Lower lobe of right lung (tissue), 2 donors: Measurements from ENCODE around the gene KCNN3. TPM values are rescaled to one million over a fixed set of nuclear protein-coding genes. Genes with fewer than 3 reads are reported as not detected.

ENCODE experiments used
- ATAC-seq, 2 donors: fragments of 200-7000 bp; cut with Tn5 transposase; one replicate each; pipeline ENCODE4 v1.9.1; 2020 to 2022; ENCODE audit warnings: mild to moderate bottlenecking in 2 of 2, moderate library complexity in 2 of 2
- DNase-seq: peaks from one replicate; pipeline ENCODE4 v3.0.0-alpha.2; 2020
- H3K27ac ChIP-seq: fragments of 200-600 bp; one replicate; pipeline ENCODE4 v1.8.0; 2022
- H3K27me3 ChIP-seq: fragments of 200-600 bp; one replicate; pipeline ENCODE4 v1.8.0; 2022; ENCODE audit warnings: low read depth
- H3K36me3 ChIP-seq: fragments of 200-600 bp; one replicate; pipeline ENCODE4 v1.8.0; 2022; ENCODE audit warnings: mild to moderate bottlenecking
- H3K4me1 ChIP-seq: fragments of 200-600 bp; one replicate; pipeline ENCODE4 v1.8.0; 2022
- H3K4me3 ChIP-seq: fragments of 200-600 bp; one replicate; pipeline ENCODE4 v1.8.0; 2022; ENCODE audit warnings: mild to moderate bottlenecking
- H3K9me3 ChIP-seq: fragments of 200-600 bp; one replicate; pipeline ENCODE4 v1.8.0; 2022
- CTCF ChIP-seq: fragments of 200-600 bp; IDR thresholded peaks from one replicate; pipeline ENCODE4 v1.8.0; 2022; ENCODE audit warnings: antibody characterized with exemption, mild to moderate bottlenecking
- intact Hi-C: fragments of 100-400 bp; cut with DNase I; formaldehyde crosslinking; loops from one replicate; pipeline ENCODE4 v1.11.0; 2022
- total RNA-seq: library from RNA; stranded (reverse); fragmentation: NEBNext Ultra II Directional; extraction: Animal tissue kit (Norgen Biotek cat#: 25700); gene quantifications from one replicate; pipeline ENCODE4 v1.2.1, GENCODE V29; 2021
- donor health status: DM: no; HTN: yes; CAD: no; lungs with severe emphysema.

Gene KCNN3
- total RNA-seq, 1 donor from 2014 or later = 4.4 TPM

DNA sequence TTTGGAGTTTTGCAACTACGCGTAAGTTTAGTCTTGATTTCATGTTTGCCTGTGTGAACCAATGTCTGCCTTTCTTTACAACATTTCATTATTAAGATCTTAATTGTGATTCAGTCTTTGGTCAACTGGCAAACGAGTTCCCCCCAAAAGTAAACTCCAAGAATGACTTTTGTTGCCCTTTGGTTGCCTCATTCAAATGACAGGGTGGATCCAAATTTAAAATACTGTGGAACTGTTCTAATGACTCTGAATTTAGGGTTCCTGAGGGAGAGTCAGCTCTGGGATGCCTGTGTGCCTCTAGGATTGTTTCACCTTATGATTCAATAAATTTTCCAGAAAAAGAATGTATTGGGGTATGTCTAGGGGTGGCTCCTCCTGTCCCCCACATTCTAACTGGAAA, 105.3 kb downstream of the KCNN3 start:
- H3K4me3 ChIP-seq = no peak overlapping the region
- H3K27ac ChIP-seq = no peak overlapping the region
- H3K4me1 ChIP-seq = peaks cover 12% of the 10 kb centered on the region
- no peak for TF ChIP-seq CTCF
- H3K27me3 ChIP-seq = peaks cover 31% of the 10 kb centered on the region
- intact Hi-C loops = no loop called here
- no peaks in the 10 kb centered on the region for H3K36me3 ChIP-seq
- DNase-seq (no peak), ATAC-seq (no peak)
- H3K9me3 ChIP-seq = no peaks in the 10 kb centered on the region

GRCh38 chr1:154764181-154764580, 105.9 kb downstream of the KCNN3 start:
- no peak for DNase-seq
- ATAC-seq = no peak
- peaks cover 31% of the 10 kb centered on the region for H3K27me3 ChIP-seq
- no peaks in the 10 kb centered on the region for H3K36me3 ChIP-seq
- no peak for TF ChIP-seq CTCF
- no peak overlapping the region for H3K4me3 ChIP-seq
- peaks cover 18% of the 10 kb centered on the region for H3K4me1 ChIP-seq
- no peaks in the 10 kb centered on the region for H3K9me3 ChIP-seq
- intact Hi-C loops = no loop called here
- H3K27ac ChIP-seq = no peak overlapping the region

DNA sequence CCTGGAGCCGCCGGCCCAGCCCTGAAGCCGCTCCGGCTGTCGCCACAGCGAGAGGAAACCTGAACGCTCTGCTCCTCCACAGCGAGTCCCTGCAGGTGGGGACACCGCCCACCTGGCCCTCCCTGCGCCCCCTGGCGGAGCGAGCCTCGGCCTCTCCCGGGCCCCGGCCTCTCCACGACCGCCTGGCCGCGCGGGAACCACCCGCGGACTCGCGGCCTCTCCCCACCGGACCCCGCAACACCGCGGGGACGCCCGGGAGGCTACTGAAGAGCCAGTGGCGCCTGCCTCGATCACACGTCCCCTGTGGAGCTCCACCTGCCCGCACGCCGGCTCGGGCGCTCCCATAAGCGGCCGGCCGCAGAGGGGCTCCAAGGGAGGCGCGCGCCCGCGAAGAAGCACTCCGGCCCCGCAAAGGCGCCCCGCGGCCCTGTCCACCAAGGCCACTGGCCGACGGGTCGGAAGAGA, 109.6 kb downstream of the KCNN3 start:
- Histone ChIP-seq H3K9me3 (no peaks in the 10 kb centered on the region), H3K27ac (no peak overlapping the region), H3K36me3 (no peaks in the 10 kb centered on the region), H3K27me3 (peaks cover 31% of the 10 kb centered on the region), H3K4me1 (peaks cover 19% of the 10 kb centered on the region), H3K4me3 (peak overlapping the region; percentile 53)
- intact Hi-C loops = no loop called here
- DNase-seq (peak; percentile 85), ATAC-seq (peak; percentile 96 to 97)
- TF ChIP-seq CTCF = peak; percentile 83

DNA sequence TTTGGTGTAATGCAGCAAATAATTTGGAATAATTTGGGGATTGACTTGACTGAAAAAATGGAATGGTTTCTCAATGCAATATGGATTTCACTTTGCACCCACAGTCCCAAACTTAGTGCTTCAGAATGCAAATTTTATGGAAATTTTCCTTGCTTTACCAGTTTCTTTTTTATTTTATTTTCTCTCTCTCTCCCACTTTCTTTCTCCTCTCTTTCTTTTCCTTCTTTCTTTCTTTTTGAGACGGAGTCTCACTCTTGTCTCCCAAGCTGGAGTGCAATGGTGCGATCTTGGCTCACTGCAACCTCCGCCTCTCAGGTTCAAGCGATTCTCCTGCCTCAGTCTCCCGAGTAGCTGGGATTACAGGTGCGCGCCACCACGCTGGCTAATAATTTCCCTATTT, 110.3 kb downstream of the KCNN3 start:
- no peak for TF ChIP-seq CTCF

GRCh38 chr1:154759196-154759595, 110.9 kb downstream of the KCNN3 start:
- Histone ChIP-seq H3K4me3 (no peak overlapping the region), H3K36me3 (no peaks in the 10 kb centered on the region), H3K27ac (no peak overlapping the region), H3K27me3 (peaks cover 29% of the 10 kb centered on the region), H3K4me1 (peaks cover 19% of the 10 kb centered on the region), H3K9me3 (no peaks in the 10 kb centered on the region)
- intact Hi-C loops = no loop called here
- ATAC-seq = no peak
- DNase-seq = no peak
- no peak for TF ChIP-seq CTCF

More for the DNA sequence above, 110.3 kb downstream of the KCNN3 start:
- DNase-seq = no peak
- intact Hi-C loops = no loop called here
- peaks cover 31% of the 10 kb centered on the region for H3K27me3 ChIP-seq
- H3K4me3 ChIP-seq = no peak overlapping the region
- H3K9me3 ChIP-seq = no peaks in the 10 kb centered on the region
- ATAC-seq = no peak
- no peak overlapping the region for H3K27ac ChIP-seq
- no peaks in the 10 kb centered on the region for H3K36me3 ChIP-seq
- peaks cover 19% of the 10 kb centered on the region for H3K4me1 ChIP-seq

- Histone ChIP-seq H3K4me3 (no peak overlapping the region), H3K9me3 (no peaks in the 10 kb centered on the region), H3K36me3 (no peaks in the 10 kb centered on the region), H3K27me3 (peaks cover 21% of the 10 kb centered on the region), H3K4me1 (peaks cover 19% of the 10 kb centered on the region), H3K27ac (no peak overlapping the region)
- TF ChIP-seq CTCF = no peak
- intact Hi-C loops = no loop called here
- no peak for ATAC-seq
- DNase-seq = no peak
Measured at GRCh38 chr1:154758346-154758745, 111.7 kb downstream of the KCNN3 start.
